Activated CD4-positive, alpha-beta T cell treated with anti-CD3 and anti-CD28 coated beads, Interleukin-2, amount 50 U/mL, for 48 hours (primary cell): ENCODE measurements around the gene FRAS1.

Source experiments
- DNase-seq, 2 experiments: peaks; one replicate each; pipeline ENCODE4 v3.0.0-alpha.2; 2020

Gene FRAS1

GRCh38 chr4:78561677-78562076 is 504.6 kb downstream of the FRAS1 start:
- no peak for DNase-seq

- no peak for DNase-seq
These were observed 505.6 kb downstream of the FRAS1 start for GRCh38 chr4:78562687-78563086.

GRCh38 chr4:78565971-78566372 is 508.8 kb downstream of the FRAS1 start:
- DNase-seq = no peak

GRCh38 chr4:78566834-78567499 is 509.8 kb downstream of the FRAS1 start:
- no peak for DNase-seq

- DNase-seq = no peak
These were observed 510.5 kb downstream of the FRAS1 start for GRCh38 chr4:78567500-78568060.

DNA sequence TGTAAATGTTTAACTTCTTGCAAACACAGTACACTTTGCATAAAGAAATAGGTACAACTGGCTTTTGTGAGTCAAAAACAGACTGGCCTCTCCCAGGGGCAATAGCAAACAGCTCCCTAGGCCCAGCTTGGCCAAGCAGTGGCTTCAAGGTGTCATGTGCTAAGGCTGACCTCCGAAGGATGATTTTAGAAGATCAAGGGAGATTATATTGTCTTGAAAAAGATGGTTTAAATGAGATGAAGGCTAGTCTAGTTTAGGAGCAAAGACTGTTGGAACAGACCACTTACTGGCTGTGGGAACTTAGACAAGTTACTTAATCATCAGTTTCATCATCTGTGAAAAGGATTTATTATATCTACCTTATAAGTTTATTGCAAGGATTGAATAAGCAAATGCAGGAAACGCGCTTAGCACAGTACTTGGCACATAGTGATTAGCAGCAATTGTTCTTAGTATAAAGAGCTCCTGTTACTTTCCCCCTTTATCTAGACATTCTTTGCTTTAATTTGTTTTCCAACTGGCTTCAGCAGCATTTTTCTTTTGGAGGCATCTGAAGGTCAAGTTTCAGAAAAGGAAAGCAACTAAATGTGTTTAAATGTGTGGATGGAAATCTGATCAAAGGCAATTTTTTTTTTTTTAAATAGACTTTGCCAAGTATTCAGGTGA is 511.6 kb downstream of the FRAS1 start:
- DNase-seq = no peak

DNA sequence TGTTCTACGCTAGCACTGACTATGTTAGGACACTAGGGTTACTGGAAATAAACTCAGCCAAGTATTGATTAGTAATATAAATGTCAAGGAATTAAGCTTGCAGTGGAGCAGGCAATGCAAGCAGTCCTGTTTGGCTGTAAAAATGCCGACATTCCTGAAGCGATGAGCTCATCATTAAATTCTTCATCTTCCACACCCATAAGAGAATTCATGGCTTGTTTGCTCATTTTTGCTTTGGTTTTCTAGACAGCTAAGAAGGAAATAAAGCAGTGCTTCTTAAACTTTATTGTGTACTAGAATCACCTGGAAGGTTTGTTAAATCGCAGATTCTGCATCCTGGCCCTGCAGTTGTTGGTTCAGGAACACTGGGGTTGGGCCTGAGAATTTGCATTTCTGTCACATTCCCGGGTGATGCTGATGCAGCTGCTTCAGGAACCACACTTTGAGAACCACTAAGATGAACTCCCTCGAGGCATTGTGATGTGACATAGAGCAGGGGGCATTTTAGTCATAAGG is 512.2 kb downstream of the FRAS1 start:
- no peak for DNase-seq

DNA sequence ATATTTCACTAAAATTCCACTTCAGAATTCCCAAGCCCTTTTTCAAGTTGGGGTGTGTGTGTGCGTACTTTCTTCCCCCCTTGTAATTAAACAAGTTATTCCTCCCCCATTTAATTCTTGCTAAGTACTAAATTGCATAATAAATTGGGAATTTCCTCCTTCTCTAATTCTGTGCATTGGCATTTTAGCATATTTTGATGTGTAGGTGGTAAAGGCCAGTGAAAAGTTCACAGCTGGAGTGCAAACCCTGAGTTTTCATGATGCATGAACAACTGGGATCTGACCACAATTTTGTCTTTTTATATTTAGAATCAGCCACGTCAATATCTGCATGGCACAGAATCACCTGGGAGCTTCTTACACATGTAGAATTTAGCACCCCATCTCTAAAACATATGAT is 513.0 kb downstream of the FRAS1 start:
- DNase-seq = no peak

DNA sequence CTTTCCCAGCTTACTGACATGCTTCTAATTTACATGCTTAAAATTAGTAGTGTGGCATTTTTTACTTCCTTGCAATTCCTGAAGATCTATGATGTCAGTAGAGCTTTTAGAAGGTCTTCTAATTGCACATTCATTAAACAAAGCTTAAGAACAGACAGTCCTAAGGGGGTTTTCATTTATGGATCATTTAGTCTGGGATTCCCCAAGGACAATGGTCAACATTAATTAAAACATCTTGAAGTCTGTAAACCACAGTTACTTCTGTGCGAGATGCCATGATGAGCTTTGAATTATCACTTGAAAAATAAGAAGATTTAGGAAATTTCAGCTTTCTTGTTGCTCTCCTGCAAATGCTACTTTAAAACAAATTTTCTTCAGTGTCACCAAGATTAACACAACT is 514.7 kb downstream of the FRAS1 start:
- DNase-seq = no peak

DNA sequence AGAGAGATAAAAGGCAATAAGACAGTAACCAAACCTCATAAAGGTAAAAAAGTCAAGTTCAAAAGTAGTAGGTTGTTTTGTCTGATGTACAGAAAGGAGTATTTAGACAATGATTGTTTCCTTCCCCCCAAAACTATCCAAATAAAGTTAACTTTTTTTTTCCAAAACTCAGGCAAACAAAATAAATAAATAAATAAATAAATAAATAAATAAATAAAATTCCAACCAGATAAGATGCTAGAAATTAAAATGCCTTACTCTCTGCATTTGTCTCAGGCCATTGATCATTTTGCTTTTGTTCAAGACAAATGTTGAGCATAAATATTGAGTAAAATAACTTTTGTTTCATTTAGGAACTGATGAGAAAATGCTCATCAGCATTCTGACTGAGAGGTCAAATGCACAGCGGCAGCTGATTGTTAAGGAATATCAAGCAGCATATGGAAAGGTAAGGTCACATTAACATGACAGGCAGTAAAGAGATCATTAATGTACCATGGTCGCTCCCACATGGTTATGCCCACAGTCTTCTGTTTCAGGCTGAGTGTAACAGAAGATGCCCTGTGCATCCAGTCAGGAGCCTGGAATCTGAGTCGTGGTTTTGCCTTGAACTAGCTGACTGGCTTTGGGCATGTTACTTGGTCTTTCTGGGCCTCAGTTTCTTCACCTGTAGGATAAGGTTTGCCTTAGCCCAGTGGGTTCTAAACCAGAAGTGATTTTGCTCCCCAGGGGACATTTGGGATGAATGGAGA is 521.7 kb downstream of the FRAS1 start:
- DNase-seq = no peak

- DNase-seq = no peak
These were observed 524.5 kb downstream of the FRAS1 start for GRCh38 chr4:78581618-78582017.

DNA sequence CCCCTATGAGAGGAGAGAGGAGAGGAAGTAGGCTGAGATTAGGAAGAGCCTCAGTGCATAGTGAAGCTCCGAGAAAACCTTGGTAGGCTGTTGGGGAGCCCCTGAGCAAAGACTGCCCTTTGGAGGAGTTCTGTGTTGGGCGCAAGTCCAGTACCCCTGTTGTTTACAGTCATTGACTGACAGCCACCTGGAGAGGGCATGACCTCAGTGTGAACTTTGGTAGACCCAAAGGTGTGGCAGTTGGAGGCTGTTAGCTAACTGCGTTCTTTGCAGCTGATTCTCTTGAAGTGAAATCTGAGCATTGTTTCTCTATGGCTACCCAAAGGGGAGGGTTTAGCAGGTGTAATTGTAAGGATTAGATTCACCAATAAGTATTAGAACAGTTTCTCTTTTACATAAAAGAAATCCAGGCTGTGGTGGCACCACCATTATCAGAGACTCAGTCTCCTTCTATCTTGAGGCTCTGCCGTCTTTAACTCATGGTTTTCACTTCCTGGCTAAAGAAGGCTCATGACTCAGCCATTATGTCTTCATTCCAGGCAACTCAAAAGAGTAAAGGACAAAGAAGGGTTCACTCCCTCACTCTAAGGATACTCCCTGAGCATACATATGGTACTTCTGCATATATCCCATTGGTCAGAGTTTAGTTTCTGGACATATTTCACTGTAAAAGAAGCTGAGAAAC is 527.9 kb downstream of the FRAS1 start:
- no peak for DNase-seq

DNA sequence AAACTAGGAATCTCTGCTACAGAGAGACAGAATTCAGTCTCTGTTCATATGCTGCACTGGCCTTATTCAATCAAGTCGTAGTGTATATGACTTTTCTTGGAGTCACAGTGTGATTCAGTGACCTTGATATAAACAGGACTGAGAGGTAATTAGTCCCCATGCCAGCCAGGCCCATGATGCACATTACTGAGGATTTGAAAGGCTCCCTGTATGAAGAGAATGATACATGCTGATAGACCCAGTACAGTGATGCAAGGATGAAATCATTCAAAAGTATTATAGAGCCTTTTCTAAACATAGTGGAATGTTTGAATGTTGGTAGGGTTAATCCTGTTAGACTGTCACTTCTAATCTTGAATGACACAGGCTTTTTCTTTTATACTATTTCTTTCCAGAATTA is 528.5 kb downstream of the FRAS1 start:
- DNase-seq = no peak

DNA sequence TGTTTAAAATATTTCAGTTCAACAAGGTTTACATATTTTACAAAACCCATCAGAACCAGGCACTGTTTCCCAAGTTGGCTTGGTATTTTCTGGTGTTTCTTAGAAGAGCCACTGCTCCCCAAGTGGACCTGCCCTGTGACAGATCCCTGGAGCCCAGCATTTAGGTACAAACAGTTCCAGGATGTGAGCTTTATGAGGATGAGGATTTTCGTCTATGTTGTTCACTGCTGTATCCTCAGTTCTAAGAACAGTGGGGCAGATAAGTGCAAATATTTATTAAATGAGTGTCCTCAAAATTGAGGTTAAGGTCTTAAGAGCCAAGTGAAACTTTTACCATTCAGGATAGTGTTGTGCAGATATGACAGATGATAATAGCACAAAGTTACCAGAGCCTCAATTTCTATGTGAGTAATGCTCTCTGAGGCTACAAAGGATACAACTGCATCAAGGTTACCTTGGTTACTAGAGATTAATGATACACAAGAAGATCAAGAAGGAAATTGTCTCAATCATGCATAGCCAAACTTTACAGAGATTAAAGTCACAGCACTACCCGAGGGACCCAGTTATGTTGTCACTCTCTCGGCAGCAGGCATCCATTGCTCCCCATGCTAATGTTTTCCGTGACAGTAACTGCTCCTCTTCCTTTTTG is 531.9 kb downstream of the FRAS1 start:
- no peak for DNase-seq

GRCh38 chr4:78591404-78591803 is 534.3 kb downstream of the FRAS1 start:
- no peak for DNase-seq

- DNase-seq = peak; percentile 14 to 15
These were observed 535.1 kb downstream of the FRAS1 start for GRCh38 chr4:78592088-78592783.
